K562 (cell line): ENCODE data around the gene ERICH6. TPM values are rescaled to one million over a fixed set of nuclear protein-coding genes. Genes with fewer than 3 reads are reported as not detected.

Source experiments
- ATAC-seq: fragments of 200-7000 bp; cut with Tn5 transposase; 3 replicates; pipeline ENCODE4 v1.9.1; 2020; ENCODE audit warnings: moderate library complexity
- BruUV-seq: library from RNA; stranded (reverse); fragments of 400-500 nt; replicated peaks from 2 replicates; lab custom pipeline; 2021; lab: Mats Ljungman, UMichigan
- CTCF ChIA-PET: fragments of 300-600 bp; formaldehyde crosslinking; extraction: SDS; loops from one replicate; lab custom pipeline; 2021; ENCODE audit warnings: low intra/inter-chr PET ratio; lab: Yijun Ruan, JAX
- POLR2A ChIA-PET: fragments of 300-600, 350-650 bp; sonication (Branson Sonifier 250); formaldehyde crosslinking; extraction: SDS; loops from one replicate; lab custom pipeline; 2021; ENCODE audit warnings: antibody characterized with exemption, inconsistent platforms; lab: Yijun Ruan, JAX
- DNase-seq, 4 experiments: peaks; one replicate each; pipeline versions ENCODE4 v3.0.0 to v3.0.0-alpha.2; 2011 to 2018; ENCODE audit warnings: low spot score in 3 of 4, mixed read lengths in 3 of 4; ENCODE audit errors: extremely low read depth in 1 of 4
- FAIRE-seq: peaks from 2 replicates; lab custom pipeline; 2011; peaks lifted over from hg19 to GRCh38; lab: Jason Lieb, UNC
- H2AFZ ChIP-seq: 2 replicates; pipeline ENCODE4 v1.6.0; 2011; ENCODE audit warnings: low read depth, low read length, control low read depth, inconsistent platforms
- H3K27ac ChIP-seq: fragments of 200-600 bp; 3 replicates; pipeline ENCODE4 v1.8.0; 2011; ENCODE audit warnings: low read depth, mild to moderate bottlenecking, control low read depth, inconsistent platforms, low read length, moderate library complexity, mixed read lengths; ENCODE audit errors: extremely low read depth
- H3K27me3 ChIP-seq, 2 experiments: fragments of 300-600 bp in 1 of 2; 2 replicates in 1 of 2; 3 replicates in 1 of 2; pipeline versions ENCODE4 v1.6.0 to v1.8.0; 2011; ENCODE audit warnings: inconsistent platforms in 2 of 2, low read length in 2 of 2, mild to moderate bottlenecking in 1 of 2, mixed read lengths in 1 of 2, moderate library complexity in 1 of 2; ENCODE audit not compliant: control insufficient read depth in 2 of 2, insufficient read depth in 2 of 2
- H3K36me3 ChIP-seq: fragments of 300-600 bp; 3 replicates; pipeline ENCODE4 v1.8.0; 2011; ENCODE audit warnings: mild to moderate bottlenecking, low read length, inconsistent platforms; ENCODE audit not compliant: control insufficient read depth, insufficient read depth
- H3K4me1 ChIP-seq, 2 experiments: fragments of 200-600 bp in 1 of 2; replicated peaks in 1 of 2; 2 replicates in 1 of 2; 3 replicates in 1 of 2; pipeline versions ENCODE4 v1.5.1 to v1.8.0; 2011; ENCODE audit warnings: inconsistent platforms in 2 of 2, low read length in 2 of 2, mild to moderate bottlenecking in 1 of 2, mixed read lengths in 1 of 2, moderate library complexity in 1 of 2; ENCODE audit not compliant: control insufficient read depth in 2 of 2, insufficient read depth in 2 of 2
- H3K4me2 ChIP-seq: 2 replicates; pipeline ENCODE4 v1.6.1; 2011; ENCODE audit warnings: low read length, control low read depth, inconsistent platforms, mixed read lengths; ENCODE audit not compliant: insufficient read depth
- H3K4me3 ChIP-seq: fragments of 200-600 bp; sonication (generic), shearing (Covaris generic); 2 replicates; pipeline ENCODE4 v1.5.1; 2016; ENCODE audit warnings: control low read depth, inconsistent platforms
- H3K79me2 ChIP-seq: fragments of 200-600 bp; 3 replicates; pipeline ENCODE4 v1.8.0; 2011; ENCODE audit warnings: low read length, inconsistent platforms; ENCODE audit not compliant: control insufficient read depth, insufficient read depth
- H3K9ac ChIP-seq, 2 experiments: 2 replicates each; pipeline versions ENCODE4 v1.6.0 to v1.6.1; 2011; ENCODE audit warnings: low read depth in 2 of 2, low read length in 2 of 2, control low read depth in 1 of 2, inconsistent platforms in 1 of 2, mild to moderate bottlenecking in 1 of 2, mixed read lengths in 1 of 2; ENCODE audit not compliant: insufficient read depth in 1 of 2
- H3K9me1 ChIP-seq: one replicate; pipeline ENCODE4 v1.6.0; 2011; ENCODE audit warnings: inconsistent platforms, mild to moderate bottlenecking, low read length, moderate library complexity; ENCODE audit not compliant: control insufficient read depth, insufficient read depth
- H3K9me3 ChIP-seq: replicated peaks from 2 replicates; pipeline ENCODE4 v1.5.1; 2011; ENCODE audit warnings: low read depth, low read length, inconsistent platforms; ENCODE audit not compliant: control insufficient read depth, insufficient read depth
- H4K20me1 ChIP-seq: replicated peaks from 2 replicates; pipeline ENCODE4 v1.6.1; 2011; ENCODE audit warnings: low read length, inconsistent platforms, mixed read lengths; ENCODE audit not compliant: control insufficient read depth, insufficient read depth
- BHLHE40 ChIP-seq: IDR thresholded peaks from 2 replicates; pipeline ENCODE4 v1.6.1; 2011; ENCODE audit warnings: low read length, improper control_type of control experiment
- MEIS2 ChIP-seq: fragments of 450-650 bp; IDR thresholded peaks from 2 replicates; pipeline ENCODE4 v1.6.1; 2014; ENCODE audit warnings: mild to moderate bottlenecking; ENCODE audit not compliant: partially characterized antibody
- NBN ChIP-seq: fragments of 450-650 bp; IDR thresholded peaks from 2 replicates; pipeline ENCODE4 v1.6.1; 2016; ENCODE audit warnings: low read depth, mild to moderate bottlenecking
- RAD51 ChIP-seq: fragments of 450-650 bp; IDR thresholded peaks from 2 replicates; pipeline ENCODE4 v1.7.1; 2016; ENCODE audit warnings: low read depth, mild to moderate bottlenecking, borderline replicate concordance
- TAL1 ChIP-seq: fragments of 450-650 bp; IDR thresholded peaks from 2 replicates; pipeline ENCODE4 v1.6.1; 2016; ENCODE audit warnings: mild to moderate bottlenecking
- ZNF384 ChIP-seq: IDR thresholded peaks from 2 replicates; pipeline ENCODE4 v1.6.1; 2012; ENCODE audit warnings: low read depth, low read length, improper control_type of control experiment
- ZNF436 ChIP-seq: fragments of 250-450, 450-650 bp; sonication (Bioruptor Pico); formaldehyde crosslinking; IDR thresholded peaks from 2 replicates; pipeline ENCODE4 v1.7.0; 2020; ENCODE audit warnings: mild to moderate bottlenecking
- ZNF76 ChIP-seq: fragments of 250-450 bp; sonication (Bioruptor Pico); IDR thresholded peaks from 2 replicates; pipeline ENCODE4 v1.4.0; 2020; ENCODE audit warnings: mild to moderate bottlenecking, moderate library complexity, borderline replicate concordance
- ZSCAN32 ChIP-seq: fragments of 450-650 bp; formaldehyde crosslinking; IDR thresholded peaks from 2 replicates; pipeline ENCODE4 v1.4.0; 2020; ENCODE audit warnings: mild to moderate bottlenecking, moderate library complexity
- WGBS: fragments of 100-300 bp; shearing (Covaris generic); methylation state at CpG from one replicate; pipeline ENCODE4 v1.1.6; 2016; ENCODE audit warnings: low coverage, mixed read lengths; ENCODE audit not compliant: insufficient coverage; ENCODE audit errors: missing lambda C conversion rate; 5-methylcytosine and 5-hydroxymethylcytosine counted together
- in situ Hi-C: fragments of 300-500 bp; cut with MboI; formaldehyde crosslinking; loops from 4 replicates; pipeline ENCODE4 v1.15.0; 2018; ENCODE audit warnings: inconsistent platforms, mixed read lengths
- intact Hi-C: fragments of 100-400 bp; cut with micrococcal nuclease; formaldehyde crosslinking; loops from 2 replicates; pipeline ENCODE4 v1.14.2; 2022
- polyA plus RNA-seq, 8 experiments: library from polyadenylated mRNA; depleted of rRNA in 4 of 8; stranded (reverse) in 5 of 8; unstranded in 3 of 8; fragments of >200 nt; fragmentation: Nextera tagmentation in 2 of 8; fragmentation: Illumina TruSeq in 1 of 8; extraction: Ambion mirVana in 2 of 8; extraction: Trizol in 1 of 8; gene quantifications; 2 replicates each; pipeline versions ENCODE4 v1.2.1 to v1.2.3, GENCODE V29; 2011 to 2014; ENCODE audit warnings: inconsistent platforms in 1 of 8, missing spikeins in 1 of 8
- total RNA-seq, 7 experiments: library from RNA; depleted of rRNA in 6 of 7; stranded (reverse); fragments of >200 nt in 6 of 7; fragmentation: Illumina TruSeq in 2 of 7; extraction: Trizol in 2 of 7; gene quantifications; 2 replicates each; pipeline versions ENCODE4 v1.2.1 to v1.2.3, GENCODE V29; 2011 to 2021; ENCODE audit warnings: low replicate concordance in 1 of 7
- TF ChIP-seq, protein P1 (sequence below): IDR thresholded peaks from 2 replicates; pipeline ENCODE4 v1.6.1; 2012; ENCODE audit warnings: low read depth, low read length, improper control_type of control experiment, borderline replicate concordance
- TF ChIP-seq, protein P2 (sequence below): IDR thresholded peaks from 2 replicates; pipeline ENCODE4 v1.6.1; 2014; ENCODE audit warnings: antibody characterized with exemption
- TF ChIP-seq, protein P3 (sequence below), 3 experiments: fragments of 200-800 bp in 1 of 3; fragments of 250-450 bp in 1 of 3; fragments of 450-650 bp in 1 of 3; sonication (Bioruptor Pico) in 1 of 3; sonication (Bioruptor generic) in 1 of 3; formaldehyde crosslinking in 1 of 3; IDR thresholded peaks; 2 replicates each; pipeline versions ENCODE4 v1.6.1 to v1.8.0; 2016 to 2022; ENCODE audit warnings: mild to moderate bottlenecking in 2 of 3, missing genetic modification characterization in 2 of 3, missing compliant biosample characterization in 1 of 3, moderate library complexity in 1 of 3

ERICH6 gene
- total and polyA plus RNA-seq, 9 of the 15 experiments (the other 6 are each of a cell fraction or from before 2014, with no cell fraction given), result not detected

DNA sequence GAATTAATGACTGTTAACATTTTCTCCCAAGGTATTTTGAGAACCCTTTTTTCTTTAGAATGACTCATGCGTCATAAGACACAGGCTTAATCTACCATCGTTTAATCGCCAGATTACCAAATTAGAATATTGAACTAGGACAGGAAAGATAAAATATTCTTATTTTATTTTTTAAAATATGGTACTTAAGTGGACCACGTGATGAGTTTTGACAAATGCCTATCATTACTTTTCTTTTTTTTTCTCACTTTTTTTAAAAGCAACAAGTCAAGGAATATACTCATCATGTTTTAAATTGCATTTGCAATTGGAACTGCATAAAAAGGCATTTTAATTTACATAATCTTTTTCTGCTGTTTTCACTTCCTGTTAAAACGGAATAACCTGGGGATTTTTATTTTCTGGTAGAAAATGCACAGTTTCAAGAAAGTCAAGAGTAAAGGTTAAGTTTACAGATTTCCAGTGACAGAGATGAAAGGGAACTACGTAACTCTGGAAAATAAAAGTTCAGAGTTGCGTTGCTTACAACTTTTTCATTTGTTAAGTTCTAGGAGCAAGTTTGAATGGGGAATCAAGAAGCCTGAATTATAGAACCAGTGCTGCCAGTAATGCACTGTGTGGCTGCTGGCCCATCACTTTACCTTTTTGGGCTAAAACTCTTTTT is 35.6 kb upstream of the ERICH6 start:
- FAIRE-seq (no peak), DNase-seq (no peak)
- no peak for TF ChIP-seq ZSCAN32 (CRISPR knock-in tag)
- no peak for TF ChIP-seq ZNF436 (CRISPR knock-in tag)
- TF ChIP-seq ZNF384, result 0 out of 2 replicates have a peak, but pooled peaks have one; percentile 12
- TF ChIP-seq, protein P1, sequence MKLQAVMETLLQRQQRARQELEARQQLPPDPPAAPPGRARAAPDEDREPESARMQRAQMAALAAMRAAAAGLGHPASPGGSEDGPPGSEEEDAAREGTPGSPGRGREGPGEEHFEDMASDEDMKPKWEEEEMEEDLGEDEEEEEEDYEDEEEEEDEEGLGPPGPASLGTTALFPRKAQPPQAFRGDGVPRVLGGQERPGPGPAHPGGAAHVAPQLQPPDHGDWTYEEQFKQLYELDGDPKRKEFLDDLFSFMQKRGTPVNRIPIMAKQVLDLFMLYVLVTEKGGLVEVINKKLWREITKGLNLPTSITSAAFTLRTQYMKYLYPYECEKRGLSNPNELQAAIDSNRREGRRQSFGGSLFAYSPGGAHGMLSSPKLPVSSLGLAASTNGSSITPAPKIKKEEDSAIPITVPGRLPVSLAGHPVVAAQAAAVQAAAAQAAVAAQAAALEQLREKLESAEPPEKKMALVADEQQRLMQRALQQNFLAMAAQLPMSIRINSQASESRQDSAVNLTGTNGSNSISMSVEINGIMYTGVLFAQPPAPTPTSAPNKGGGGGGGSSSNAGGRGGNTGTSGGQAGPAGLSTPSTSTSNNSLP, result no peak
- no peak for TF ChIP-seq ZNF76
- peak; percentile 34; the same call in 1 of the 2 replicates for TF ChIP-seq RAD51
- no peak for TF ChIP-seq MEIS2
- no peak for TF ChIP-seq TAL1
- TF ChIP-seq, protein P2, sequence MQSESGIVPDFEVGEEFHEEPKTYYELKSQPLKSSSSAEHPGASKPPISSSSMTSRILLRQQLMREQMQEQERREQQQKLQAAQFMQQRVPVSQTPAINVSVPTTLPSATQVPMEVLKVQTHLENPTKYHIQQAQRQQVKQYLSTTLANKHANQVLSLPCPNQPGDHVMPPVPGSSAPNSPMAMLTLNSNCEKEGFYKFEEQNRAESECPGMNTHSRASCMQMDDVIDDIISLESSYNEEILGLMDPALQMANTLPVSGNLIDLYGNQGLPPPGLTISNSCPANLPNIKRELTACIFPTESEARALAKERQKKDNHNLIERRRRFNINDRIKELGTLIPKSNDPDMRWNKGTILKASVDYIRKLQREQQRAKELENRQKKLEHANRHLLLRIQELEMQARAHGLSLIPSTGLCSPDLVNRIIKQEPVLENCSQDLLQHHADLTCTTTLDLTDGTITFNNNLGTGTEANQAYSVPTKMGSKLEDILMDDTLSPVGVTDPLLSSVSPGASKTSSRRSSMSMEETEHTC, result 0 out of 2 replicates have a peak, but pooled peaks have one; percentile 41
- no peak for TF ChIP-seq BHLHE40
- TF ChIP-seq, protein P3, sequence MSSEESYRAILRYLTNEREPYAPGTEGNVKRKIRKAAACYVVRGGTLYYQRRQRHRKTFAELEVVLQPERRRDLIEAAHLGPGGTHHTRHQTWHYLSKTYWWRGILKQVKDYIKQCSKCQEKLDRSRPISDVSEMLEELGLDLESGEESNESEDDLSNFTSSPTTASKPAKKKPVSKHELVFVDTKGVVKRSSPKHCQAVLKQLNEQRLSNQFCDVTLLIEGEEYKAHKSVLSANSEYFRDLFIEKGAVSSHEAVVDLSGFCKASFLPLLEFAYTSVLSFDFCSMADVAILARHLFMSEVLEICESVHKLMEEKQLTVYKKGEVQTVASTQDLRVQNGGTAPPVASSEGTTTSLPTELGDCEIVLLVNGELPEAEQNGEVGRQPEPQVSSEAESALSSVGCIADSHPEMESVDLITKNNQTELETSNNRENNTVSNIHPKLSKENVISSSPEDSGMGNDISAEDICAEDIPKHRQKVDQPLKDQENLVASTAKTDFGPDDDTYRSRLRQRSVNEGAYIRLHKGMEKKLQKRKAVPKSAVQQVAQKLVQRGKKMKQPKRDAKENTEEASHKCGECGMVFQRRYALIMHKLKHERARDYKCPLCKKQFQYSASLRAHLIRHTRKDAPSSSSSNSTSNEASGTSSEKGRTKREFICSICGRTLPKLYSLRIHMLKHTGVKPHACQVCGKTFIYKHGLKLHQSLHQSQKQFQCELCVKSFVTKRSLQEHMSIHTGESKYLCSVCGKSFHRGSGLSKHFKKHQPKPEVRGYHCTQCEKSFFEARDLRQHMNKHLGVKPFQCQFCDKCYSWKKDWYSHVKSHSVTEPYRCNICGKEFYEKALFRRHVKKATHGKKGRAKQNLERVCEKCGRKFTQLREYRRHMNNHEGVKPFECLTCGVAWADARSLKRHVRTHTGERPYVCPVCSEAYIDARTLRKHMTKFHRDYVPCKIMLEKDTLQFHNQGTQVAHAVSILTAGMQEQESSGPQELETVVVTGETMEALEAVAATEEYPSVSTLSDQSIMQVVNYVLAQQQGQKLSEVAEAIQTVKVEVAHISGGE (CRISPR knock-in tag; IDR thresholded peaks at IDR 0.05), result no peak
- TF ChIP-seq NBN, result no peak

More for the DNA sequence above, 35.6 kb upstream of the ERICH6 start:
- no peaks in the 10 kb centered on the region for H3K27me3 ChIP-seq
- H2AFZ ChIP-seq, result peak overlapping the region; percentile 26
- H3K9me1 ChIP-seq, result no peaks in the 10 kb centered on the region
- peak overlapping the region; percentile 43; the same call in 2 of the 3 replicates for H3K27ac ChIP-seq
- CTCF ChIA-PET, result no interaction called here
- BruUV-seq, result no TSS peak
- 0 out of 4 replicates have a peak overlapping the region, but pooled peaks of 1 of the 2 experiments have one; percentile 17 for H3K9ac ChIP-seq
- no peaks in the 10 kb centered on the region for H3K9me3 ChIP-seq
- no peak overlapping the region for H3K4me2 ChIP-seq
- in situ Hi-C loops, result no loop called here
- 36% methylated on average over 7 of the region's 7 CpGs for WGBS
- no peak overlapping the region for H3K4me3 ChIP-seq
- H4K20me1 ChIP-seq, result no peaks in the 10 kb centered on the region; the same call in 1 of the 2 replicates
- peaks cover 24 to 64% of the 10 kb centered on the region in 2 experiments for H3K4me1 ChIP-seq
- intact Hi-C loops, result no loop called here
- H3K36me3 ChIP-seq, result peaks cover 23% of the 10 kb centered on the region
- POLR2A ChIA-PET, result no interaction called here
- H3K79me2 ChIP-seq, result peaks cover 35% of the 10 kb centered on the region
- no peak for ATAC-seq
